ENCODE results near the gene MYO10. TPM values are rescaled to one million over a fixed set of nuclear protein-coding genes. Genes with fewer than 3 reads are reported as not detected.

Gene MYO10
- total and polyA plus RNA-seq, 2 donors (not counting 3 experiments of a cell fraction or from before 2014, with no cell fraction given), result 36.0 to 148 TPM

- TF ChIP-seq POLR2AphosphoS5 (IDR thresholded peaks at IDR 0.05; ENCODE audit: insufficient read depth, low read depth, low read length) (no peak), JUN (IDR thresholded peaks at IDR 0.05; ENCODE audit: borderline replicate concordance, insufficient read depth, insufficient read length, low read depth) (no peak), EZH2 (IDR thresholded peaks at IDR 0.05; ENCODE audit: borderline replicate concordance, low read depth, low read length, severe bottlenecking) (no peak), MYC (IDR thresholded peaks at IDR 0.05; ENCODE audit: low read depth, low read length) (no peak), POLR2A (IDR thresholded peaks at IDR 0.05; ENCODE audit: low read depth, low read length) (no peak), MAX (IDR thresholded peaks at IDR 0.05; ENCODE audit: insufficient read depth, insufficient read length) (no peak), GATA2 (IDR thresholded peaks at IDR 0.05; ENCODE audit: insufficient read depth, insufficient read length, low read depth, low read length) (no peak), FOS (IDR thresholded peaks at IDR 0.05; ENCODE audit: borderline replicate concordance, insufficient read depth, low read length) (no peak), CTCF (IDR thresholded peaks at IDR 0.05; ENCODE audit: extremely low read depth in 1 of 2, insufficient read depth in 1 of 2, low read depth in 1 of 2, low read length in 2 of 2) (no peak)
- no peak overlapping the region for H3K9ac ChIP-seq (replicated peaks; ENCODE audit: extremely low read depth, insufficient read depth, low read length)
- peaks cover 24% of the 10 kb centered on the region for H3K4me1 ChIP-seq (ENCODE audit: control insufficient read depth, extremely low read depth, insufficient read depth, low read length)
- no peaks in the 10 kb centered on the region for H3K9me1 ChIP-seq (replicated peaks; ENCODE audit: control insufficient read depth, extremely low read depth, insufficient read depth, low read length)
- peaks cover 0 to 10% of the 10 kb centered on the region in 2 experiments for H3K36me3 ChIP-seq (ENCODE audit: control insufficient read depth in 2 of 2, extremely low read depth in 1 of 2, insufficient read depth in 2 of 2, low read length in 2 of 2)
- ChIA-PET POLR2A (interaction anchor here (0.6 to 0.8 kb wide), 2 partner anchors 31 to 297 kb away, joined by 3 to 6 read pairs; no protein-coding TSS in a partner anchor), CTCF (interaction anchor here (3.2 kb wide), 1 partner anchor 275 kb away, joined by 12 read pairs; no protein-coding TSS in a partner anchor)
- peaks cover 4% of the 10 kb centered on the region for H4K20me1 ChIP-seq (replicated peaks; ENCODE audit: control insufficient read depth, extremely low read depth, insufficient read depth, low read length)
- H3K4me2 ChIP-seq (ENCODE audit: insufficient read depth, low read length), result no peak overlapping the region
- dilution Hi-C loops (cut with MboI; ENCODE audit: extremely low pct_ligation_motif_present, low sequenced_read_pairs) (no loop called here), intact Hi-C loops (cut with micrococcal nuclease) (no loop called here)
- H2AFZ ChIP-seq (ENCODE audit: low read depth, low read length), result no peak overlapping the region
- peaks cover 88% of the 10 kb centered on the region for H3K79me2 ChIP-seq (ENCODE audit: control insufficient read depth, insufficient read depth, low read length)
- no TSS peak for BruUV-seq (replicated peaks)
- no peak for FAIRE-seq
- no peak overlapping the region for H3K4me3 ChIP-seq (replicated peaks in 1 of 3; ENCODE audit: insufficient read depth in 1 of 3, low read depth in 1 of 3, low read length in 3 of 3)
- no peak for DNase-seq (ENCODE audit: low read depth, low spot score)
- no peaks in the 10 kb centered on the region for H3K27me3 ChIP-seq (ENCODE audit: control insufficient read depth in 2 of 2, insufficient read depth in 2 of 2, low read length in 2 of 2)
- H3K27ac ChIP-seq (ENCODE audit: insufficient read depth, low read depth, low read length), result no peak overlapping the region
- H3K9me3 ChIP-seq (replicated peaks; ENCODE audit: control insufficient read depth, insufficient read depth, low read length), result no peaks in the 10 kb centered on the region
Measured at GRCh38 chr5:16857635-16858034, 78.5 kb downstream of the MYO10 start.
